Lung (tissue), 12 donors: ENCODE results near the gene INIP. TPM values are rescaled to one million over a fixed set of nuclear protein-coding genes. Genes with fewer than 3 reads are reported as not detected.

Experiments
- ATAC-seq: fragments of 200-7000 bp; cut with Tn5 transposase; one replicate; pipeline ENCODE4 v1.9.1; 2020; ENCODE audit warnings: moderate number of reproducible peaks; ENCODE audit not compliant: insufficient read depth, low FRiP score
- DNase-seq, 3 donors: peaks; one replicate each; pipeline ENCODE4 v3.0.0-alpha.2; 2013 to 2017
- H3K27ac ChIP-seq, 2 donors: one replicate each; pipeline ENCODE4 v1.5.1; 2013; ENCODE audit warnings: mild to moderate bottlenecking in 2 of 2, moderate library complexity in 2 of 2, control low read depth in 1 of 2, inconsistent platforms in 1 of 2, low read depth in 1 of 2, low read length in 1 of 2
- H3K27me3 ChIP-seq, 3 donors: one replicate each; pipeline ENCODE4 v1.5.1; 2013; ENCODE audit warnings: low read length in 2 of 3; ENCODE audit not compliant: control insufficient read depth in 3 of 3, insufficient read depth in 3 of 3
- H3K36me3 ChIP-seq, 4 donors: one replicate each; pipeline ENCODE4 v1.5.1; 2013; ENCODE audit warnings: low read length in 4 of 4, mild to moderate bottlenecking in 1 of 4, moderate library complexity in 1 of 4; ENCODE audit not compliant: control insufficient read depth in 4 of 4, insufficient read depth in 4 of 4
- H3K4me1 ChIP-seq, 5 donors: one replicate each; pipeline ENCODE4 v1.5.1; 2013; ENCODE audit warnings: low read length in 5 of 5, mild to moderate bottlenecking in 2 of 5, moderate library complexity in 1 of 5; ENCODE audit not compliant: control insufficient read depth in 5 of 5, insufficient read depth in 5 of 5
- H3K4me3 ChIP-seq: one replicate; pipeline ENCODE4 v1.5.1; 2013; ENCODE audit warnings: mild to moderate bottlenecking, control low read depth, moderate library complexity
- H3K9ac ChIP-seq, 2 donors: one replicate each; pipeline ENCODE4 v1.5.1; 2013; ENCODE audit warnings: low read length in 2 of 2, control low read depth in 1 of 2; ENCODE audit not compliant: insufficient read depth in 1 of 2
- H3K9me3 ChIP-seq, 4 donors: one replicate each; pipeline ENCODE4 v1.5.1; 2013; ENCODE audit warnings: low read length in 3 of 4, mild to moderate bottlenecking in 1 of 4, moderate library complexity in 1 of 4; ENCODE audit not compliant: control insufficient read depth in 4 of 4, insufficient read depth in 3 of 4
- WGBS, 2 donors: extraction: QIAGEN DNeasy Blood & Tissue Kit; methylation state at CpG; one replicate each; pipeline ENCODE4 v1.1.7; 2013; 5-methylcytosine and 5-hydroxymethylcytosine counted together
- polyA plus RNA-seq, 2 donors: library from polyadenylated mRNA; stranded (reverse); fragments of 200-250 nt; gene quantifications; one replicate each; pipeline ENCODE4 v1.2.1, GENCODE V29; 2013
- total RNA-seq, 2 donors: library from RNA; depleted of rRNA in 1 of 2; stranded (reverse); fragments of >200 nt in 1 of 2; gene quantifications; one replicate each; pipeline ENCODE4 v1.2.1, GENCODE V29; 2014 to 2021
- TF ChIP-seq, protein P1 (sequence below): IDR thresholded peaks from 2 replicates; pipeline ENCODE4 v1.5.1; 2012; ENCODE audit warnings: mild to moderate bottlenecking; ENCODE audit errors: control extremely low read depth, extremely low read depth
- donor health status: control.
- donor health status: control.
- donor health status: Bipolar disorder and iron deficiency.
- donor health status: healthy.
- donor health status: DM: yes; HTN: yes; CAD: no.

INIP gene
- total and polyA plus RNA-seq, 4 donors: 9.1 to 25.8 (median 16.7) TPM

DNA sequence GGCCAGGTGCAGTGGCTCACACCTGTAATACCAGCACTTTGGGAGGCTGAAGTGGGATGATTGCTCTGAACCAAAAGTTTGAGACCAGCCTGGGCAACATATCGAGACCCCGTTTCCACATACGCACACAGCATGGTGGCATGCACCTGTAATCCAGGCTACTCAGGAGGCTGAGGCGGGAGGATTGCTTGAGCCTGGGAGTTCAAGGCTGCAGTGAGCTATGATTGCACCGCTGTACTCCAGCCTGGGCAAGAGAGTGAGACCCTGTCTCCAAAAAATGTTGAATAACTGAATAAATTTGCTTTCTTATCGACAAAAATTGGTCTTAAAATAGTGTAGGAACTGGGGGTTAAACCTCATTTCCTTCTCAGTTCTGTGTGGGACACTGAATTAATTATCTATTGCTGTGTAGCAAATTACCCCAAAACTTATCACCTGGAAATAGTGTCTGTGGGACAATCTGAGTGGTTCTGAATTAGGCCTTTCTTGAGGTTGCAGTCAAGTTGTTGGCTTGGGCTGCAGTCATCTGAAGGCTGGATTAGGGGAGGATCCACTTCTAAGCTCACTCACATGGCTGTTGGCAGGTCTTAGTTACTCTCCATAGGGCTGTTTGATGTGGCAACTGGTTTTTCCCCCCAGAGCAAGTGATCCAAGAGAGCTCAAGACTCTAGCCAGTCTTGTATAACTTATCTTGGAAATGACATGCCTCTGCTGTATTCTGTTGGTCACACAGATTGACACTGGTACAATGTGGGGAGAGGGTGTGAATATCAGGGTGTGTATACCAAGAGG is 34.6 kb upstream of the INIP start:
- TF ChIP-seq, protein P1, sequence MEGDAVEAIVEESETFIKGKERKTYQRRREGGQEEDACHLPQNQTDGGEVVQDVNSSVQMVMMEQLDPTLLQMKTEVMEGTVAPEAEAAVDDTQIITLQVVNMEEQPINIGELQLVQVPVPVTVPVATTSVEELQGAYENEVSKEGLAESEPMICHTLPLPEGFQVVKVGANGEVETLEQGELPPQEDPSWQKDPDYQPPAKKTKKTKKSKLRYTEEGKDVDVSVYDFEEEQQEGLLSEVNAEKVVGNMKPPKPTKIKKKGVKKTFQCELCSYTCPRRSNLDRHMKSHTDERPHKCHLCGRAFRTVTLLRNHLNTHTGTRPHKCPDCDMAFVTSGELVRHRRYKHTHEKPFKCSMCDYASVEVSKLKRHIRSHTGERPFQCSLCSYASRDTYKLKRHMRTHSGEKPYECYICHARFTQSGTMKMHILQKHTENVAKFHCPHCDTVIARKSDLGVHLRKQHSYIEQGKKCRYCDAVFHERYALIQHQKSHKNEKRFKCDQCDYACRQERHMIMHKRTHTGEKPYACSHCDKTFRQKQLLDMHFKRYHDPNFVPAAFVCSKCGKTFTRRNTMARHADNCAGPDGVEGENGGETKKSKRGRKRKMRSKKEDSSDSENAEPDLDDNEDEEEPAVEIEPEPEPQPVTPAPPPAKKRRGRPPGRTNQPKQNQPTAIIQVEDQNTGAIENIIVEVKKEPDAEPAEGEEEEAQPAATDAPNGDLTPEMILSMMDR: no peak
- no peak for DNase-seq
- Histone ChIP-seq H3K4me1 (peaks cover 20 to 36% (median 22%) of the 10 kb centered on the region in 5 donors), H3K36me3 (no peaks in the 10 kb centered on the region), H3K27me3 (no peaks in the 10 kb centered on the region), H3K4me3 (peak overlapping the region; percentile 7), H3K9ac (no peak overlapping the region), H3K27ac (no peak overlapping the region), H3K9me3 (no peaks in the 10 kb centered on the region)
- ATAC-seq: no peak
- WGBS, 2 donors: 73 to 76% methylated on average over 6 of the region's 6 CpGs

DNA sequence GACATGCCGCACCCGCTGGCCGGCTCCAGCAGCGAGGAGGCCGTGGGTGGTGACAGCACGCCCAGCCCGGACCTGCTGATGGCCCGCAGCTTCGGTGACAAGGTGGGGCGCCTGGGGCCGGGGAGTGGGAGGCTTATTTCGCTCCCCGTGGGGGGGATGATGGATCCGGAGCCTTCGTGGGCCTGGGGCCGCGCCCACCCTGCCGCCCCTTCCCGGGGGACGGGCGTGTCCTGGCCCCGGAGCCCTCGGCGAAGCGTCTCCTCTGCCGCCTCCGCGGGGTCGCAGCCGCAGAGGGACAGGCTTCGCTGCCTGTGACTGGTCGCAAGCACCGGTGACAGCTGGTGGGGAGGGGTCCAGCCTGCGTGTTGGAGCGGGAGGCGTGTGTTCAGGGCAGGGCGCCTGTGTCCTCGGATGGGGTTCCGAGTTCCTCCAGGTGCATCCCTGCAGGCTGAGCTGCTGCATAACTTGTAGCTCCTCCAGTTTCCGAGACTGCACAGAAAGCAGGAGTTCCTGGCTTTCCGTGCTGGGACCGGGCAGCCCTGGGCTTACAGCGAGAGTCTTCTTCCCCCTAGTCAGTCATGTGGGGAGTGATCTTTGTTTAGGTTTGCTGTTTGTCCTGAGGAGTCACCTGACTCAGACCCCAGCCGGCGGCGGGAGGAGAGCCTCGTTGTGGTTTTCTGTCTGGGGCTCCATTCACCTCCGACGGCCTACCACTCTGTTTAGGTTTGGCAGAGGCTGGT is 33.3 kb upstream of the INIP start:
- DNase-seq: peak; percentile 56 to 60 (median 59)
- Histone ChIP-seq H3K4me1 (peaks cover 13 to 31% (median 22%) of the 10 kb centered on the region in 5 donors), H3K4me3 (peak overlapping the region; percentile 92), H3K27ac (peak overlapping the region; percentile 73 to 92), H3K27me3 (no peaks in the 10 kb centered on the region), H3K9me3 (no peaks in the 10 kb centered on the region), H3K9ac (peak overlapping the region; percentile 21 to 56), H3K36me3 (no peaks in the 10 kb centered on the region)
- TF ChIP-seq, protein P1: no peak
- 0 to 1% methylated on average over 45 to 49 of the region's 49 CpGs for WGBS, 2 donors
- ATAC-seq: peak; percentile 13

DNA sequence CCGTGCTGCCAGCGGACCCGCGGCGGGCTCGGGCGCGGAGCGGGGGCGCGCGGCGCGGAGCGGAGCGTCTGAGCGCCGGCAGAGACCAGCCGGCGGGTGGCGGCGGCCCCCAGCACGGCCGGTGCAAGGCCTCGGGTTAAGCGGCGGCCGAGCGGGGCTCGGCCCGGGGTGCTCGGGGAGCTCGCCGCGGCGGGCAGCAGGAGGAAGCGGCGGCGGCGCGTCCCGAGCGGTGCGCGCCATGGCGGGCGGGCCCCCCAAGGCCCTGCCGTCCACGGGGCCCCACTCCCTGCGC is 32.8 kb upstream of the INIP start:
- ATAC-seq (peak; percentile 1), DNase-seq (no peak)
- H3K36me3 ChIP-seq: no peaks in the 10 kb centered on the region
- peak overlapping the region in 1 of 2 donors; percentile 21 for H3K9ac ChIP-seq
- no peaks in the 10 kb centered on the region for H3K9me3 ChIP-seq
- H3K4me1 ChIP-seq: peaks cover 8 to 27% (median 22%) of the 10 kb centered on the region in 5 donors
- TF ChIP-seq, protein P1: no peak
- H3K27me3 ChIP-seq: no peaks in the 10 kb centered on the region
- WGBS, 2 donors: 0% methylated on average over 16 to 50 of the region's 50 CpGs
- peak overlapping the region; percentile 92 for H3K4me3 ChIP-seq
- H3K27ac ChIP-seq: peak overlapping the region; percentile 73 to 92
